Activated T-helper 1 cell treated with anti-CD3 and anti-CD28 coated beads, Interleukin-12 subunit alpha, Interleukin-12 subunit beta, Interleukin-2, Interleukin-4 antibody, amounts not matched to agents 30 ng/mL and 10 ng/mL and 1 ng/mL, durations not matched to agents 14 hours and 24 hours and 36 hours (primary cell): ENCODE measurements around the gene SLC30A7. TPM values are rescaled to one million over a fixed set of nuclear protein-coding genes. Genes with fewer than 3 reads are reported as not detected.

Experiments used
- DNase-seq: peaks from one replicate; pipeline ENCODE4 v3.0.0; 2021; ENCODE audit warnings: low spot score
- H3K27ac Mint-ChIP-seq: one replicate; pipeline ENCODE4 v1.8.0; 2021; ENCODE audit warnings: mild to moderate bottlenecking, mixed read lengths
- H3K27me3 Mint-ChIP-seq: one replicate; pipeline ENCODE4 v1.8.0; 2022; ENCODE audit warnings: mild to moderate bottlenecking, moderate library complexity, mixed read lengths; ENCODE audit not compliant: insufficient read depth
- H3K36me3 Mint-ChIP-seq: one replicate; pipeline ENCODE4 v1.8.0; 2021; ENCODE audit warnings: low read depth, mixed read lengths
- H3K4me1 Mint-ChIP-seq: one replicate; pipeline ENCODE4 v1.8.0; 2021; ENCODE audit warnings: low read depth, mixed read lengths
- H3K4me3 Mint-ChIP-seq: one replicate; pipeline ENCODE4 v1.8.0; 2021; ENCODE audit warnings: mild to moderate bottlenecking, moderate library complexity, mixed read lengths
- H3K9me3 Mint-ChIP-seq: one replicate; pipeline ENCODE4 v1.8.0; 2021; ENCODE audit warnings: mixed read lengths
- intact Hi-C: fragments of 100-400 bp; cut with micrococcal nuclease; formaldehyde crosslinking; loops from one replicate; pipeline ENCODE4 v1.15.1; 2024
- total RNA-seq: library from RNA; stranded (reverse); gene quantifications from 2 replicates; pipeline ENCODE4 v1.2.3, GENCODE V29; 2022

The SLC30A7 gene
- total RNA-seq, 1 donor from 2014 or later = 42.6 TPM

DNA sequence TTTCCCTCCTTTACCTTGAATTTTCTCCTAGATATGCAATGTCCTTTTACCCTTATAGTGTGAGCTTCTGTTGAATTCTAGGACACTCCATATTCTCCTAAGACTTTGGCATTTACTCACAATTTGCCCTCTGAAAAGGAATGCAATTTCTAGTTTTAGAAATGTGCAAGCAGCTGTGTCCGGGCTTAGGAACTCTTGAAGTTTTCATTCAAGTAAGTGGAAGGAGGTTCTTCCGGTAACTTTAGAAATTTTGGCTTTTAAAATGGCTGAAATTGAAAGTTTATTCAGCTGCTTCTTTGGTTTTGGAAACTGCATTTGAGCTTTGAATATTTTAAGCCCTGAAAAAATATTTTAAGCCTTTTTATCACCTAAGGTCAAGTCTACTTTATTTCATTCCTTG lies 73.4 kb downstream of the SLC30A7 start:
- no peaks in the 10 kb centered on the region for H3K9me3 Mint-ChIP-seq
- H3K4me3 Mint-ChIP-seq = no peak overlapping the region
- peaks cover 53% of the 10 kb centered on the region for H3K36me3 Mint-ChIP-seq
- DNase-seq = no peak
- peaks cover 9% of the 10 kb centered on the region for H3K4me1 Mint-ChIP-seq
- intact Hi-C loops = no loop called here
- H3K27me3 Mint-ChIP-seq = no peaks in the 10 kb centered on the region
- H3K27ac Mint-ChIP-seq = no peak overlapping the region

- Mint-ChIP-seq H3K27ac (no peak overlapping the region), H3K4me1 (peaks cover 9% of the 10 kb centered on the region), H3K4me3 (no peak overlapping the region), H3K9me3 (no peaks in the 10 kb centered on the region), H3K27me3 (no peaks in the 10 kb centered on the region), H3K36me3 (peaks cover 44% of the 10 kb centered on the region)
- intact Hi-C loops = no loop called here
- DNase-seq = no peak
Observed at GRCh38 chr1:100971021-100971420, 75.1 kb downstream of the SLC30A7 start.

GRCh38 chr1:100972185-100972584 lies 76.3 kb downstream of the SLC30A7 start:
- Mint-ChIP-seq H3K4me1 (peaks cover 9% of the 10 kb centered on the region), H3K4me3 (no peak overlapping the region), H3K27me3 (no peaks in the 10 kb centered on the region), H3K27ac (no peak overlapping the region), H3K36me3 (peaks cover 43% of the 10 kb centered on the region), H3K9me3 (no peaks in the 10 kb centered on the region)
- intact Hi-C loops = no loop called here
- no peak for DNase-seq

- intact Hi-C loops = no loop called here
- H3K4me3 Mint-ChIP-seq = no peak overlapping the region
- H3K9me3 Mint-ChIP-seq = no peaks in the 10 kb centered on the region
- peaks cover 7% of the 10 kb centered on the region for H3K4me1 Mint-ChIP-seq
- no peaks in the 10 kb centered on the region for H3K27me3 Mint-ChIP-seq
- H3K27ac Mint-ChIP-seq = no peak overlapping the region
- H3K36me3 Mint-ChIP-seq = peaks cover 53% of the 10 kb centered on the region
- DNase-seq = no peak
Observed at GRCh38 chr1:100976936-100977335, 81.0 kb downstream of the SLC30A7 start.

DNA sequence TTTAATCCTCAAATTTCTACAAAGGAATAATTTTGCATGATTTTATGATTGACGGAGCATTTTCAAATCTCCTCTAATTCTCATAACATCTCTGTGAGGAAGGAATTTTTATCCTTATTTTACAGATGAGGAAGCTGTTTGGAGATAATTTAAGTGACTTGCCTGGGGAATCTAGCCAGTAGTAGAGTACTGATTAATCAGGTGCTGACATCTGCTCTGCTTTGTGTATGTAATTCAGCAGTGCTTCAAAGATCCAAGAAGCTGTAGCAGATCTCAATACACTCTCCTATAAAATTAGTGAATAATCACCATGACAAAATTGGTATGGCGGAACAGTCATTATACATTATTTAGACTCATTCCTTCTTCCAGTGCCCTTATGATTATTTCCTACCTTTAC lies 83.7 kb downstream of the SLC30A7 start:
- H3K4me1 Mint-ChIP-seq = peaks cover 13% of the 10 kb centered on the region
- no peaks in the 10 kb centered on the region for H3K9me3 Mint-ChIP-seq
- H3K4me3 Mint-ChIP-seq = no peak overlapping the region
- H3K27me3 Mint-ChIP-seq = no peaks in the 10 kb centered on the region
- no peak for DNase-seq
- intact Hi-C loops = no loop called here
- no peak overlapping the region for H3K27ac Mint-ChIP-seq
- H3K36me3 Mint-ChIP-seq = peaks cover 64% of the 10 kb centered on the region

DNA sequence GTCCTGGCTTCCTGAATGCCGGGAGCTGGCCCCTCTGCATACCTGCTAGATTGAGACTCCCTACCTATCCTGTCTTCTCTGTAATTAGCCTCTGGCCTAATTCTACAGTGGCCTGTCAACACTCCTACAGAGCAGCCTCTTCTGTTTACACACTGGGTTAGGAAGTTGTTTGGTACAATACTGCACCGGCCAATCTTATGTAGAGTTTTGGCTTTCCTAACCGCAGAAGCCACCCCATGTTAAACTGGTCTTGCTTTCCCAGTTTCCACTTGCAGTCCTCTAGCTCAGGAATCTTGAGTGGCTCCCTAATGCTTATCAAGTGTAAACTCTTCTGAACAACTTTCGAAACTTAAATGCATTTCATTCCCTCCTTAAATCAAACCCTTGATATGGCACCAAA lies 86.9 kb downstream of the SLC30A7 start:
- no peak for DNase-seq
- H3K36me3 Mint-ChIP-seq = peaks cover 66% of the 10 kb centered on the region
- H3K27ac Mint-ChIP-seq = no peak overlapping the region
- no peaks in the 10 kb centered on the region for H3K27me3 Mint-ChIP-seq
- peaks cover 22% of the 10 kb centered on the region for H3K4me1 Mint-ChIP-seq
- intact Hi-C loops = no loop called here
- H3K4me3 Mint-ChIP-seq = no peak overlapping the region
- peaks cover 5% of the 10 kb centered on the region for H3K9me3 Mint-ChIP-seq

DNA sequence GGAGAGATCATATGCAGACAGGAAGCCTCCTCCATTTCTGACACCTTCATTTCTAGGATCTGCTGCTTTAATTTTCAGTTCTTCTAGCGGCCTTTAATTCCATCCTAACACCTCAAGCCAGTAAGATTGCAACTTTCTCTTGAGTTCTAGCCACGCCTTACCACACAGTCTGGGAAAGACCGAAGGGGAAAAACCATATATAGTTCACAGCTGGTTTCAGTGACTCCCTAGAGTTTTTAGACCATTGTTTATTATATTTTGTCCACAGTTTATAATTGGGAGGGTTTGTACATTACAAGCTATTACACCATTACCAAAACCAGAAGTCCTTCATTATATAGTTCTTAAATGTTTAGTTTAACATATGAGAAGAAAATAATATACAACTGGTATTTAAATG lies 92.2 kb downstream of the SLC30A7 start:
- peaks cover 22% of the 10 kb centered on the region for H3K4me1 Mint-ChIP-seq
- no peak overlapping the region for H3K27ac Mint-ChIP-seq
- intact Hi-C loops = no loop called here
- peaks cover 5% of the 10 kb centered on the region for H3K9me3 Mint-ChIP-seq
- DNase-seq = no peak
- H3K4me3 Mint-ChIP-seq = no peak overlapping the region
- peaks cover 62% of the 10 kb centered on the region for H3K36me3 Mint-ChIP-seq
- H3K27me3 Mint-ChIP-seq = no peaks in the 10 kb centered on the region

DNA sequence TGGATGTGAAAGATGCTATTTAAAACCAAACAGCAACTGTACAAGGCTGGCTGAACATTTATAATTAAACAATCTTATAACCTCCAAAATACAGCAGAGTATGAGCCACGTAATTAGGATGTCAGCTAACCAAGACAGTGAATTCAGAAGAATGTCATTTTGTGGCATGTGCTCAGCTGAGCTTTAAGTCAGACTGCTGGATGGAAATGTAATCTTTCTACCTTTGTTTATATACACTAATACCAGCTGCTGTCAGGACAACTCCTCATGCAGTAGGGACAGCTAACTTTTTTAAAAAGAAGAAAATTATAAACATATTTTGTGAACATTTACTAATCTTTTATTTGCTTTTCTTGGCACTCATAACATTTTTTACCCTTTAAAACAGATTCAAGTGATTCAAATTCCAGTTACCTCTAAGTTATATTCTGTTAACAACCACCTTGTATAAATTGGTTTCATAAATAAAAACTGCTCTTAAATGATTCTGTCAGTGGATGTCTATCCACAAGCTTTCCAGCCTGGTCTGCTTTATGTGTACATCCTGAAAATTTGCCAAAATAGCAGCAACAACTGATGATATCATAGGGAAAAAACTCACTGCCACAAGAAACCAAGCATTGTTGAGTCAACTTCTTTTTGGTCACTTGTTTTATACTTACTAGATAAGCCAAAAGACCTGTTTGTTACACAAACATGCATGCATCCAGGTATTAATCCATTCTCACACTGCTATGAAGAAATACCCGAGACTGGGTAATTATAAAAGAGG lies 93.6 kb downstream of the SLC30A7 start:
- Mint-ChIP-seq H3K36me3 (peaks cover 51% of the 10 kb centered on the region), H3K4me1 (peaks cover 14% of the 10 kb centered on the region), H3K4me3 (no peak overlapping the region), H3K9me3 (peaks cover 5% of the 10 kb centered on the region), H3K27ac (no peak overlapping the region), H3K27me3 (no peaks in the 10 kb centered on the region)
- DNase-seq = no peak
- intact Hi-C loops = no loop called here

- H3K36me3 Mint-ChIP-seq = peaks cover 46% of the 10 kb centered on the region
- H3K4me1 Mint-ChIP-seq = peaks cover 8% of the 10 kb centered on the region
Observed at GRCh38 chr1:100995198-100995988, 99.5 kb downstream of the SLC30A7 start.

GRCh38 chr1:100998426-100998825 lies 102.5 kb downstream of the SLC30A7 start:
- Mint-ChIP-seq H3K27ac (no peak overlapping the region), H3K4me3 (no peak overlapping the region), H3K4me1 (peaks cover 18% of the 10 kb centered on the region), H3K9me3 (no peaks in the 10 kb centered on the region), H3K27me3 (no peaks in the 10 kb centered on the region), H3K36me3 (peaks cover 40% of the 10 kb centered on the region)
- no peak for DNase-seq
- intact Hi-C loops = no loop called here

More at GRCh38 chr1:100995198-100995988, 99.5 kb downstream of the SLC30A7 start:
- DNase-seq = no peak
- no peaks in the 10 kb centered on the region for H3K9me3 Mint-ChIP-seq
- H3K27ac Mint-ChIP-seq = no peak overlapping the region
- H3K4me3 Mint-ChIP-seq = no peak overlapping the region
- no peaks in the 10 kb centered on the region for H3K27me3 Mint-ChIP-seq
- intact Hi-C loops = loop anchor here (2.0 kb wide), 1 partner anchor 19 kb away; no protein-coding TSS in a partner anchor

GRCh38 chr1:101000131-101000873 lies 104.4 kb downstream of the SLC30A7 start:
- Mint-ChIP-seq H3K36me3 (peaks cover 35% of the 10 kb centered on the region), H3K9me3 (peaks cover 1% of the 10 kb centered on the region), H3K4me1 (peaks cover 29% of the 10 kb centered on the region), H3K27me3 (no peaks in the 10 kb centered on the region), H3K4me3 (no peak overlapping the region), H3K27ac (no peak overlapping the region)
- DNase-seq = no peak
- intact Hi-C loops = loop anchor here (5.0 kb wide), 1 partner anchor 68 kb away; no protein-coding TSS in a partner anchor

GRCh38 chr1:101002551-101002950 lies 106.7 kb downstream of the SLC30A7 start:
- H3K9me3 Mint-ChIP-seq = peaks cover 4% of the 10 kb centered on the region
- H3K4me1 Mint-ChIP-seq = peaks cover 43% of the 10 kb centered on the region
- H3K4me3 Mint-ChIP-seq = no peak overlapping the region
- no peak for DNase-seq
- intact Hi-C loops = loop anchor here (5.0 kb wide), 1 partner anchor 70 kb away; no protein-coding TSS in a partner anchor
- H3K27me3 Mint-ChIP-seq = no peaks in the 10 kb centered on the region
- H3K36me3 Mint-ChIP-seq = peaks cover 32% of the 10 kb centered on the region
- H3K27ac Mint-ChIP-seq = no peak overlapping the region
